Fibroblast of villous mesenchyme (primary cell): ENCODE results near the gene CIT. TPM values are rescaled to one million over a fixed set of nuclear protein-coding genes. Genes with fewer than 3 reads are reported as not detected.
A peak's percentile ranks its signal among the peaks of the same experiment; 100 is the strongest.

Experiments
- DNase-seq: peaks from one replicate; pipeline ENCODE4 v3.0.0-alpha.2; 2010; ENCODE audit warnings: low read depth
- H3K4me3 ChIP-seq: 2 replicates; pipeline ENCODE4 v1.5.1; 2011; ENCODE audit warnings: low read depth, mild to moderate bottlenecking, low read length
- total RNA-seq: library from RNA; depleted of rRNA; stranded (reverse); fragments of >200 nt; gene quantifications from 2 replicates; pipeline ENCODE4 v1.2.3, GENCODE V29; 2012
- TF ChIP-seq, protein P1 (sequence below): IDR thresholded peaks from 2 replicates; pipeline ENCODE4 v1.5.1; 2012; ENCODE audit warnings: low read depth, mild to moderate bottlenecking, low read length; ENCODE audit not compliant: insufficient read depth

The CIT gene
- total RNA-seq, 1 donor: 20.7 TPM

DNA sequence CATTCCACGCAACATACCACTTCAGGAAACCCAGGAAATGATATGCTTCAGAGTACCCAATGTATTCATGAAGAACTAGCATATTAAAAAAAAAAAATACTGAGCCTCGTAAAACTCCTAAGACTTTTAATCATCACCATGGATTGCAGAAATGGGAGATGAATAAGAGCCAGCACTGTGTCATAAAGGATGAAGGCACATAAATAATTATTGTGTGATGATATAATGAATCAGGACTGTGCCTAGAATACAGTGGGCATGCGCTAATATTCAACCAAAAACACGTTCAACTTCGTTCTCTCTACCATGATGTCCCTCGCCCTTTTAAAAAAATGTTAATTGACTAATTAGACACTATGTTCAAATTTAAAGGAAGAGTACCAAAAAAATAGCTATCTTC is 68.7 kb downstream of the CIT start:
- H3K4me3 ChIP-seq: no peak overlapping the region
- TF ChIP-seq, protein P1, sequence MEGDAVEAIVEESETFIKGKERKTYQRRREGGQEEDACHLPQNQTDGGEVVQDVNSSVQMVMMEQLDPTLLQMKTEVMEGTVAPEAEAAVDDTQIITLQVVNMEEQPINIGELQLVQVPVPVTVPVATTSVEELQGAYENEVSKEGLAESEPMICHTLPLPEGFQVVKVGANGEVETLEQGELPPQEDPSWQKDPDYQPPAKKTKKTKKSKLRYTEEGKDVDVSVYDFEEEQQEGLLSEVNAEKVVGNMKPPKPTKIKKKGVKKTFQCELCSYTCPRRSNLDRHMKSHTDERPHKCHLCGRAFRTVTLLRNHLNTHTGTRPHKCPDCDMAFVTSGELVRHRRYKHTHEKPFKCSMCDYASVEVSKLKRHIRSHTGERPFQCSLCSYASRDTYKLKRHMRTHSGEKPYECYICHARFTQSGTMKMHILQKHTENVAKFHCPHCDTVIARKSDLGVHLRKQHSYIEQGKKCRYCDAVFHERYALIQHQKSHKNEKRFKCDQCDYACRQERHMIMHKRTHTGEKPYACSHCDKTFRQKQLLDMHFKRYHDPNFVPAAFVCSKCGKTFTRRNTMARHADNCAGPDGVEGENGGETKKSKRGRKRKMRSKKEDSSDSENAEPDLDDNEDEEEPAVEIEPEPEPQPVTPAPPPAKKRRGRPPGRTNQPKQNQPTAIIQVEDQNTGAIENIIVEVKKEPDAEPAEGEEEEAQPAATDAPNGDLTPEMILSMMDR: no peak
- no peak for DNase-seq

DNA sequence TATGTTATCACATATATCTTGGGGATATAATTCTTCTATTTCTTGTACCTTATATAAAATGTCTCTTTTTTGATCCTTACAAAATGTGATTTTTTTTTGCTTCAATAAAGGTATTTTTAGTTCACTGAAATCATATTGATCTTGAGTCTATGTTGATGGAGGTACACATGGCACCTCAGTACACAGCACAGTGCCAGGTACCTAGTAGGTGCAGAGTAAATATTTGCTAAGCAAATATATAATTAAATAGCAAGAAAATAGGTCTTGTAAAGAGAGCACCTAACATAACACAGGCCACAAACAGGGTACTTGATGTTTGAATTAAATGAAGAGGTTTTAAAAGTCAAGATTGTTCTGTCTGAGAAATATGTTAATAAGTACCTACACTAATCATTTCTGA is 69.7 kb downstream of the CIT start:
- DNase-seq: no peak
- no peak overlapping the region for H3K4me3 ChIP-seq
- TF ChIP-seq, protein P1: no peak

DNA sequence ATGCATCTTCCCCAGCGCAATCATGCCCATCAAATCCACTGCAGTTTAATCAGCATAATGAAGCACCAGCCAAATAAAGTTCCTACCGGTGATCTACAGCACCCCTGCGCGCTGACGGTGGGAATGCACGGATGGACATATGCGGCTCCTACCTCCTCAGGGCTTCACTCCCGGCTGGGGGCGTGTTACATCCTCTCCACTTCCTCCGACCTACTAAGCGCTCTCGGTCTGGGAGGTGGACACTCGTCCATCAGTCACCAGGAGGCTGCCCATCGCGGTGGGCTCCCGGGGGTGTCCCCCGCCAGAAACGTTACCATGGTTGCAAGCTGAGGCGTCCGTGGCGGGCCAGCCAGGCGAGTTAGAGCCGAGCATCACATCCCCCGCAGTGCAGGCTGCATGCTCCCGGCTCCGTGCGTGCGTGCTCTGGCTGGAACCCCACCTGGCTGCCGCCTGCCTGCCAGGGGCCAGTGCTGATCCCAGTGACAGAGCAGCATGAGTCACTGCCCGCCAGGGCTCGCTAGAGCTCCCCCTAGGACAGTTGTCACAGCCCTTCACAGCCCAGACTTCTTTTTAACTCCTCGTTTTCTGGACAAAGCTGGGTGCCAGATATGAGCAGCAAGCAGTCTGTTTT is 73.0 kb downstream of the CIT start:
- DNase-seq: peak; percentile 66
- TF ChIP-seq, protein P1: peak; percentile 31
- H3K4me3 ChIP-seq: peak overlapping the region; percentile 60

DNA sequence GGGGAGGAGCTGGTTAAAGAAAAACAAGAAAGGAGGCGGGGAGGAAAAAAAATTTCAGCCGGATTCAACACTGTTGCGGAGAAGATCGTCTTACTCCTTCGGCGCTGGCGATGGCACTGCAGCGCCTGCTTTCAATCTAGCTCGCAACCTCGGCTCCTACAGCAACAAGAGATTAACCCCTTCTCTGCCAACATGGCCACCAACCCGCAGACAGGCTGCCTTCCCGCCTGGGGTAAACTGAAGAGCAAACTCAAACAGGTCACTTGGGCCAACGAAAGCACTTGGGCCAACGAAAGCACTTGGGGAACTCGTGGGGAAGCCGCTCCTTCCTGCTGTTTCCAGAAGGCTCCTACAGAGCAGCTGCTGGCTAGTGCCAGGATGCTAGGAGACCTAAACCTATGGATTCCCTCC is 73.7 kb downstream of the CIT start:
- peak overlapping the region; percentile 60 for H3K4me3 ChIP-seq
- TF ChIP-seq, protein P1: no peak
- DNase-seq: peak; percentile 58

DNA sequence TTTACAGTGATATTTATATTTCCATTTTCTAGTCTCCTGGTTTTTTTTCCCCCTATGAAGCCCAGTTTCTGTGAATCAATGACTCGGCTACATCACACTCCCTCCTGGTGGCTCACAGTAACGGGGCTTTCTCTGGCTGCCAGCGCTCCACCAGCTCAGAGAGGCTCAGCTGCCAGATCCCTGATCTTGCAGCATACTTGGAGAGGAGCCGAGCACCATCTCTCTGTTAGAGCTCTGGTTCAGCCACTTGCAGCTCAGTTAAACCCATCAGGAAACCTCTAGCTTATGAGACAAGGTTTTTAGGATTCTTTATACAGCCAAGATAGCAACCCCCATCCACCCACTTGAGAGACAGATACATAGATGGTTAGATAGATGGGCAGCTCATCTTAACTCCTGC is 74.6 kb downstream of the CIT start:
- TF ChIP-seq, protein P1: no peak
- no peak overlapping the region for H3K4me3 ChIP-seq
- peak; percentile 67 for DNase-seq

DNA sequence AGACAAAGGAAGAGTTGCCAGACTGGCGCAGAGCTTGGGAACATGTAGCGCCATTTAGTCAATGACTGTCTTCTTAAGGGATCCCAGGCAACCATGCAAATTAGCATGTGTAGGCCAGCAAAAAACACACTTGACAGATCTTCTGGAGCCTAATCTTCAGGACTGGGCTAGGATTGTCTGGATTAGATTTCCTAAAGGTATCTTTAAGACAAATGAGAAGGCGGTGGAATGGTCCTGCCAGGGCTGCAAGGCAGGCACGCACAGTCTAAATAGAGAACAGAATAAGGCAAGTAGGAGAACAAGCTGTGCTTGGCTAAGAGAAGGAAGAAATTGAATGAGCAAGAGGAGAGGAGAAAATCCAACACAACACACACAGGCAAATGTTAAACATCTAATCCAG is 80.0 kb downstream of the CIT start:
- TF ChIP-seq, protein P1: no peak
- no peak for DNase-seq
- no peak overlapping the region for H3K4me3 ChIP-seq

DNA sequence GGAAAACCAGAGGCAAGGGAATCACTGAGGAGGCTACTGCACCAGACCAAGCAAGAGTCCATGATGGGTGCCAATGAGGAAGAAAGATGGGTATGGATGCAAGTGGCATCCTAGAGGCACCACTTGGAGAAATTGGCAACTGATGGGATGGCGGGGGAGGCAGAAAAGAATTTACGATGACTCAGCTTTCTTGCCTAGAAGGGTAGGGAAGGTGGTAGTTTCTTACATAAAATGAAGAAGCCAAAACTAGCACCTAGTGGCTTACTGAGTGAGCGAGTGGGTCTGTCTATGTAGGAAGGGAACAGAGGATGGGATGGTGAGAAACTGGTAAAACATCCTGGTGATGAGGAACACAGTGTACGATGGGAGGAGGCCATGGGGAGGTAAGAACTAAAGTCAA is 80.8 kb downstream of the CIT start:
- H3K4me3 ChIP-seq: no peak overlapping the region
- no peak for DNase-seq
- TF ChIP-seq, protein P1: no peak
